C1 segment of cervical spinal cord (tissue), 14 donors: Measurements from ENCODE around the gene HRH2.

Source experiments
- DNase-seq, 14 donors: peaks; one replicate each; lab custom pipeline; 2025; lab: John Stamatoyannopoulos, UW

Gene HRH2

DNA sequence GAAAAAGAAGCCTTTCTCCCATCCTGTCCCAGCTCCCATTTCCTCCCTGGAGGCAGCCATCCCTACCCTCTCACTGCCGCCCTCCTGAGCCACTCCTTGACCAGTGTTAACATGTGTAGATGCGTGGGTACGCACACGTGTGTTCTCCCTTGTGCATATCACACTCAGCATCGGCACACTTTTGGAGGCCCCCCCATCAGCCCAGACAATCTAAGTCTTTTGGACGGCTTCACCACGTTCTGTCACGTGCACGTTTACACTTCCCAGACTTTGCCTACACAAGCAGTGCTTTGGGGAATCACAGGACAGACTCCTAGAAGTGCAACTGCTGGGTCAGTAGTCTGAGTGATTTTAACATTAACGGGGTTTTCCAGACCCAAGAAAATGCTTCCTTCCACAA, 18.0 kb downstream of the HRH2 start:
- DNase-seq, result no peak

- no peak for DNase-seq
Measured at GRCh38 chr5:175677571-175677970, 19.7 kb downstream of the HRH2 start.

DNA sequence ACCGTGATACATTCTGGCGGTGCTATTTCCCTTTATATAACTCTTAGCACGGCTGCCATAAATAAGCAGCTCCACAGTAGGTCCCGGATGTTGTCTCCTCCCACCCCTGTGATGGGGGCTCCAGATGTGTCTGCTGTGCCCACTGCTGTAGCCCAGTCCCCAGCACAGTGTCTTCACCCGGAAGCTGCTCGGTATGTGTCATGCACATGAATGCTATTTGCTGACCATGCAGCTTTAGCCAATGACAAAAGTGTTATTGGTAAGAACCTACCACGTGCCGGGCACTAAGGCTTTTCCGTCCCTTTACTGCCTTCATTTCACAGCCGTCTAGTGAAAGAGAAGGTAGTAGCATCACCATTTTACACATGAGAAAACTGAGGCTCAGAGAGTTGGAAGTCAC, 20.2 kb downstream of the HRH2 start:
- DNase-seq, result no peak

DNA sequence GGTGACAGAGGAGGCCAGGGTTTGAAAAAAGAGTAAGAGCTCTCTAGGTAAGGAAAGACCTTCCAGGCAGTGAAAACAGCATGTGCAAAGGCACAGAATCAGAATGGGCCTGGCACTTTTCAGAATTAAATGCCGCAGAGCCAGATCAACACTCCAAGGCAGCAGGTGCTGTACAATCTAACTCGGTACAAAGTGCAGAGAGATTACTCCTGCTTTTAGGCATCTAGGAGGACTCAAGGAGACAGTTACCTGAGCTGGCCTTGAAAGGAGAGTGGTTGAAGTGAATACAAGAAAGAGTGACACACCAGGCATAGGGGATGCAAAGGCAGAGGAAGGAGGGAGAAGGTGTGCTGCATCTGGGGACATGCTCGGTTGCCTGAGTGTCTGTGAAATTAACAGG, 21.5 kb downstream of the HRH2 start:
- DNase-seq, result no peak

DNA sequence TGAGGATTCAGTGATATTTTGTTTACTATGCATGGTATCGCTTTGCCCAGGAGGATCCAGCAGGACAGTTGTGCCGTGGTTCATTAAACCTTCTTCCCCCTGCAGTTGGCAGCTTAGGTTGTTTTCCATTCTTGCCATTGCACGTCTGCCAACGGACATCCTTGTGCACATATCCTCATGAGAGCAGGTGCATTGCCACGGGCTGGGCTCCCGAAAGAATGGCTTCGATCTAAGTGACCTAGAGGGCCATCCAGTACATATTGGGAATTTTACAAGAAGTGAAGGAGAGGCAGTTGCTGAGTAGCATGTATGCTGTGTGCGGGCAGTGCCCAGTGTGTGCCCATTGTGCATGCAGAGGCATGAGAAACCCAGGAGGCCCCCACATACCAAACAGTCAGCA, 22.1 kb downstream of the HRH2 start:
- no peak for DNase-seq

DNA sequence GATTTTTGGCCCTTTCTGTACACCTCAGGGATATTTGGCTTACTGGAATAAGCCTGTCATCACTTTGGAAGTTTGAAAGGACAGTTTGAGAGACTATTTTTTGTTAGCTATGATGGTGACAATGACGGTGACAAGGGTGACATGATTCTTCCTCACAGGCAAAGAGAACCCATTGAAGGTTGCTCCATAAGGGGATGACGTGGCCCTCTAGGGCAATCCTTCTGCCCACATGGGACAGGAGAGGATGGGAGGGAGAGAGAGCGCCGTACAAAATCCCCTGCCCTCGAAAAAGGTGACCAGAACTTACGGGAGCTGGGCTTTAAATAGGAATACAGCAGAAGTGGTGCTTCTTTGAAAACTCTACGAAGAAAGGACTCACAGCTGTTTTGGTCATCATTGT, 22.6 kb downstream of the HRH2 start:
- DNase-seq, result no peak

DNA sequence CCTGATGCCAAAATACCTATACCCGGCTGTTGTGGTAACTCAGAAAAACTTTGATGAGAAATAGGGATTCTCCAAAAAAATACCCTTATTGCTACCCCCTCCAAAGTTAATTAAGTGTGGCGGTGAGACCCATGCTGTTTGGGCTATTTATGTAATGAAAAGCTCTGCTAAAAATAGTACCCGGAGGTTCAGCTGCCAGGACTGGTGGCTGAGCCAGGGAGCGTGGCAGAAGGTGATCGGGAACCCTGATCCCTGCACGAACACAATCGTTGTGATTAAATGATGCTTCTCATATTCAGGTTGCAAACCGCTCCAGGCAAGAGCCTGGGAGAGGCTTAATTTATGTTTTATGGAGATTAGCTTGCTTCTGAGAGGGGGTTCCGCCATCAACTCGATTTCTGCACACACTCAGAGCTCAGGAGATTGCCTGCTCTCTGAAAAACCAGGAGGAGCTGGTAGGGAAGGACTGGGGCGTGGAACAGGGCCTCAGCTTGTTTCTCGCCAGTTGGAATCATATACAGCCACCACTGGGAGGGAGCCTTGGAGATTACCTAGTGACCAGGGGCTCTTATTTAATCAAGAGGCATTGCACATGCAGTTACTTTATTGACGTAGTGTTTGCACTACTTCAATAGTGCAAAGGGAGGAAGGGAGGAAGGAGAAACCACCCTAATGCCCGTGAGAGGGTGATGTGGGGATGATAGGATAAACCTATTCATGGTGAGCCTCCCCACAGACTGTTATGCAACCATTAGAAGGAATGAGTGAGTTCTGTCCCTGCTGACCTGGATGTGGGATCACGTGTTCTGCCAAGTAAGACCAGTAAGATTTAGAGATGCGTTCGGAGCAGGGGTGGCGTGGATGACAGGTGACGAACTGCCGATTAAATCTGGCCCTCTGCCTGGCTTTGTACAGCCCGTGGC, 23.4 kb downstream of the HRH2 start:
- peak in 1 of 14 donors; percentile 32 for DNase-seq

DNA sequence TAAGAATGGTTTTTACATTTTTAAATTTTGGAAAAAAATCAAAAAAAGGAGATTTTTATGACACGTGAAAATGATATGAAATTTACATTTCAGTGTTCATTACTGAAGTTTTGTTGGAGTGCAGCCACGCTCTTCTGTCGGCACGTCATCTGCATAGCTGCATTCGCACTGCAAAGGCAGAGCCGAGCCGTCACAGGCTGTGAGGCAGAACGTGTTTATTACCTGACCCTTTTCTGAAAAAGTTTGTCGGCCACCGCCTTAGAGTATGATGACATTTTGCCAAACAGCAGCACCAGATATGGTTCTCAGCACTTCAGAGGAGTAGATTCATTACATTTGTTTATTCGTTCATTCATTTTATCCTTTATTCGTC, 24.1 kb downstream of the HRH2 start:
- no peak for DNase-seq

DNA sequence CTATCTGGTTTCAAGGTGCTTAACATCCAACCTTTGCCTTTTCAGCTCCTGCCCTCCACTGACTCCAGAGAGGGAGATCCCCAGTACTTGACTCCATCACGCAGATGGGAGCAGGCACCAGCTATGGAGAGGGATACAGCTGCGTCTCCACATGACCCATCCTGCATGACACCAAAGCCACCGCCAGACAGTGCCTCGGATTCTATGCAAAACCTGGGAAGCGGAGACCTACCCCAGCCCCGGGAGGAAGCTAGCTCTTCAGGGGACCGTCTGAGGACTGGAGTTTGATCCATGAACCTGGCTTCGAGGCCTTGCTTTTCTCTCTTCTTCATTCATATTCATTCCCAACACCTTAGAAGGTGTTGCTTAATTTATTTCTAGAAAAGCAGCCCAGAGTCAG, 24.8 kb downstream of the HRH2 start:
- DNase-seq, result no peak

- DNase-seq, result no peak
Measured at GRCh38 chr5:175683231-175683630, 25.4 kb downstream of the HRH2 start.

DNA sequence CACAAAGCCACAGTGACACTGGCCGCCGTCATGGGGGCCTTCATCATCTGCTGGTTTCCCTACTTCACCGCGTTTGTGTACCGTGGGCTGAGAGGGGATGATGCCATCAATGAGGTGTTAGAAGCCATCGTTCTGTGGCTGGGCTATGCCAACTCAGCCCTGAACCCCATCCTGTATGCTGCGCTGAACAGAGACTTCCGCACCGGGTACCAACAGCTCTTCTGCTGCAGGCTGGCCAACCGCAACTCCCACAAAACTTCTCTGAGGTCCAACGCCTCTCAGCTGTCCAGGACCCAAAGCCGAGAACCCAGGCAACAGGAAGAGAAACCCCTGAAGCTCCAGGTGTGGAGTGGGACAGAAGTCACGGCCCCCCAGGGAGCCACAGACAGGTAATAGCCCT, 26.1 kb downstream of the HRH2 start:
- no peak for DNase-seq

DNA sequence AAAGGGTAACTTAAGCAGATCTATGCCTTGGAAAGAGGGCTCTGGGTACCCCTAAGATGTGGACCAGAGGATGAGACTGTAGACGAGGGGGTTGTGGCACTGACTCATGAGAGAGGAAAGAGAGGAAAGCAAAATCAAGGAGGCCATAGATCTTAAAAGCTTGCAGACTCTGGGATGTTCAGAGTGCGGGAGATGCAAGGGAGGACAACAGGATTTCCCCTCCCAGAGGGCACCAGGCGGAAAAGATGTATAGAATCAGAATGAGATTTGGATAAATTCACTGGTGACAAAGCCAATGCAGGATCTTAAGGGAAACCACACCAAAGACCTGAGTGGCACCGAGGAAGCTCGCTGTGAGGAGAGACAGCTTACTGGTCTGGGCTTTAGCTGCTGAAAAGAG, 27.1 kb downstream of the HRH2 start:
- no peak for DNase-seq

DNA sequence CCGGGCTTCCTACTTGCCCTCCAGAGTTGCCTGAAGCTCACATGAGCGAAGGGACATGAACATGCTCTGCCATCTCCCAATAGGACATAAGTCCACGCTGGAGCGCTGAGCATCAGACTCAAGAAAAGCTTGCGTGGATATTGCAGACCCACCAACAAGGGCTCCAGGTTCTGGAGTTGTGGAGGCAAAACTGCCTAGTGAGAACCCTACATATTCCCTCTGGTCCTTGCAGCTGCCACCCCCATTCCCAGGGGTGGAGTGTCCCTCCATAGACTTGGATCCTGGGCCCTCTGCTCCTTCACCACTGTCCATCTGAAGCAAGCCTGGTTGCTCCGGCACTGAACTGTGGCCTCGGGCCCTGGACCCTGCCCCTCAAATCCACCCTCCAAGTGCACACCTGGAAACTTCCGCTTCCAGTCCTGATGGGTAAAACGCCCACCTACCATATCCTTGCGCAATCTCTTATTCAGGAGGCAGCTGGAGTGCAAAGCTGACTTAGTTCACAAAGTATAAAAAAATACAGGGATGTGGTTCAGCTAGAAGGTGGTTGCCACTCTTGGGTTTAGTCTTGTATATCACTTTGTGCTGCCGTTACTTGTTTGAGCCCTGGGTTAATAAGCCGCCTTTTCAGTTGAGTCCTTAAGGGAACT, 28.0 kb downstream of the HRH2 start:
- no peak for DNase-seq

GRCh38 chr5:175686396-175686795, 28.5 kb downstream of the HRH2 start:
- no peak for DNase-seq

DNA sequence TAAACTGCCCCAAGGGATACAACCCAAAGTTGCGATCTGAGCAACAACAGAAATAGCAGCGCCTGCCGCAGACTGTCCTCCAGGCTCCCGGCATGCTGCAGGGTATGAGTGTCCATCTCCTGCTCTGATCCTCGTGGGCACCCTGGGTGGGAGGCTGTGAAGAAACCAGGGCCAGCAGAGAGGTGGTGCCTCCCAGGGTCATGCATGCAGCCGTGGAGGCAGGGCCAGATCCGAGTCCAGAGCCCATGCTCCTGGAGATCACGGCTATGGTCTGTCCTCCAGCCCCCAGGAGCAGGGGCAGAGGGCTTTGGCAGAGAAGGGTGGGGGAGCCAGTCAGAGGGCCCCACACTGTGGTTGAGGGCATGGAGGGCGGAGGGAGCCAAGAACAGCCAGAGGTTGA, 29.0 kb downstream of the HRH2 start:
- DNase-seq, result no peak

DNA sequence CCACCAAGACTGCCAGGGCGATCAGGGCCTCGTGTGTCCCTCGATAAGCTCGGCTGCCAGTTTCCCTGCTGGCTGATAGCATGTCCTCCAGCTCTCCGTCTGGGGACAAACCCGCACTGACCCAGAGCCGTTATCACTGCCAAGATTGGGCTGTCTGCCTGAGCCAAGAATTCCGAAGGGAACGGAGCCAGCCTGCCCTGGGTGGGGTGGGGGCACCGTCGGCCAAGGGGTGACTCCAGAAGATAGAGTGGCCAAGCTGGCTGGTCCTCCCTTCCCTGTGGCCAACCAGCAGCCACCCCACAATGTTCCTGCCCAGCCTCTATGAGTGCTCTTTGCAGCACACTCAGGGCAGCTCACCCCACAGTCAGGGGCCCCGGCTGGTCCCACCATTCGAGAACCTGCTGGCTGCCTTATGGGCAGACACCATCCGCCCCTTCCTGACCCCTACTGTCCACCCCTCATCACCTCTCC, 29.4 kb downstream of the HRH2 start:
- no peak for DNase-seq

DNA sequence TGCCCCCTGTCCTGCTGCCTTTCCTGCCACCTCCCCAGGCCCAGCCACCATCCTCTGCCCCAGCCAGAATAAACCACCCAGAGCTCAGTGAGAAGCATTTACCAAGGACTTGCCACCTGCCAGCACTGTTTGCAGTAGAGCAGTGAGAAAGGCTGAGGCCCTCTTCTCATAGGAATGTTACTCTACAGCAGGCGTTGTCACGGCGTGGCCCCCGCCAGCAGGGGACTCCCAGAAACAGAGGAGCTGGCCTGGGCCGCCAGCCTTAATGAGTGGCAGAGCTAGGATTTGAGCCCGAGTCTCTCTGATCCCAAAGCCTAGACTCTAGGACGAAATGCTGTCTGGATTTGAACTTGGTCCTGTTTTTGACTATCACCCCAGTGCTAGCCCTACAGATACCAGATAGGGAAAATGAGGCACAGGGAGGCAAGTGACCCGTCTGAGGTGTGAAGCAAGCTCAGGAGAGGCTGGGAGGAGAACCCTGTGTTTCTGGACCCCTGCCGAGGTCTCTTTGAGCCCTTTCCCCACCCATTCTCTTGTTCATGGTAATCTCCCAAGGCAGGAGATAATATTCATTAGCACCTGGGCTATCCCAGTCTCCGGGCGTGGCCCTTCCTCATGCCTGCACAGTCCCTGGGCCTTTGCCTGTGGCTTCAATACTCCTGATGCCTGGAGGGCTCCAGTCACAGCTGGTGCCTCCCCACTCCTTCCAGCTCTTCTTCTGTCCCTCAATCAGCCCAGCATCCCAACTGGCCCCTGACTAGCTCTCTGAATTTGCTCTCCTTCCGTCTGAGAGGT, 30.7 kb downstream of the HRH2 start:
- no peak for DNase-seq

GRCh38 chr5:175689147-175689991, 31.5 kb downstream of the HRH2 start:
- peak in 5 of 14 donors; percentile 15 to 70 (median 32) for DNase-seq

DNA sequence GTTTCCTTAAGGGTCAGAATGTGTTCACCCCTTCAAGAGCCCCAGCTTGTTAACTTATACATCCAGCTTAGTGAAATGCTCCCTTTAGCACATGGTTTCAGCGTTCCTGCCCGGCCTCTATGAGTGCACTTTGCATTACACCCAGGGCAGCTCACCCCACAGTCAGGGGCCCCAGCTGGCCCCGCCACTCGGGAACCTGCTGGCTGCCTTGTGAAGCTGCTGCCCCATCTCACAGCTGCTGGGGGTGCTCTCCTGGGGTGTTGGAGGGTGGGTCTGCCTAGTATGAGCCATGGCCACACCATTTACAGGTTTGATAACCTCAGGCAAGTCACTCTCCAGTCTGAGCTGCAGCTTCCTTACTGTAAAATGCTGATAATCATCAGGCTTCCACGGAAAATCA, 32.2 kb downstream of the HRH2 start:
- no peak for DNase-seq

- DNase-seq, result no peak
Measured at GRCh38 chr5:175690586-175690985, 32.7 kb downstream of the HRH2 start.

DNA sequence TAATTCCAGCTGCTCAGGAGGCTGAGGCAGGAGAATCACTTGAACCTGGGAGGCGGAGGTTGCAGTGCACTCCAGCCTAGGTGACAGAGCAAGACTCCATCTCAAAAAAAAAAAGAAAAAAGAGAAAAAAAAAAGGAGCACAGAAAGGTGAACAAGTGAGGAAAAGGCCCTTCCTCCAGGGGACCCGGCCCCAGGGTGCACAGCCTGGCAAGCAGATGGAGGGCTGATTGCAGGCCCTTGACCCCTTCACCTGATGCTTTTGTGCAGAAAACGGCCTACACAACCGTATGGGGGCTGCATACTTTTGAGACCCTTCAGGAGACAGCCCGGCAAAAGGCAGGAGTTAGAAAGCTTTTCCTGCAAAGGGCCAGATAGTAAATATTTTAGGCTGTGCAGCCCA, 33.9 kb downstream of the HRH2 start:
- DNase-seq, result no peak
